Effector memory CD4-positive, alpha-beta T cell (primary cell): ENCODE results near the gene LTBP1.

Experiments
- DNase-seq, 3 donors: peaks; one replicate each; pipeline ENCODE4 v3.0.0-alpha.2; 2020
- H3K27ac ChIP-seq: 2 replicates; pipeline ENCODE4 v1.7.0; 2013; ENCODE audit warnings: mild to moderate bottlenecking, low read length, moderate library complexity; ENCODE audit not compliant: insufficient read depth, poor library complexity, severe bottlenecking
- H3K27me3 ChIP-seq: replicated peaks from 2 replicates; pipeline ENCODE4 v1.7.0; 2013; ENCODE audit warnings: mild to moderate bottlenecking, low read length; ENCODE audit not compliant: insufficient read depth, control insufficient read depth, poor library complexity, severe bottlenecking
- H3K36me3 ChIP-seq: 2 replicates; pipeline ENCODE4 v1.7.0; 2013; ENCODE audit warnings: mild to moderate bottlenecking, low read length, moderate library complexity; ENCODE audit not compliant: control insufficient read depth, insufficient read depth
- H3K4me1 ChIP-seq: 2 replicates; pipeline ENCODE4 v1.7.0; 2013; ENCODE audit warnings: low read length, mild to moderate bottlenecking; ENCODE audit not compliant: control insufficient read depth, insufficient read depth, poor library complexity, severe bottlenecking
- H3K4me3 ChIP-seq: 2 replicates; pipeline ENCODE4 v1.7.0; 2013; ENCODE audit warnings: low read length, low read depth, mild to moderate bottlenecking; ENCODE audit not compliant: insufficient read depth, poor library complexity, severe bottlenecking
- H3K9me3 ChIP-seq: 2 replicates; pipeline ENCODE4 v1.7.0; 2013; ENCODE audit warnings: mild to moderate bottlenecking, low read length, moderate library complexity; ENCODE audit not compliant: control insufficient read depth

LTBP1 gene

DNA sequence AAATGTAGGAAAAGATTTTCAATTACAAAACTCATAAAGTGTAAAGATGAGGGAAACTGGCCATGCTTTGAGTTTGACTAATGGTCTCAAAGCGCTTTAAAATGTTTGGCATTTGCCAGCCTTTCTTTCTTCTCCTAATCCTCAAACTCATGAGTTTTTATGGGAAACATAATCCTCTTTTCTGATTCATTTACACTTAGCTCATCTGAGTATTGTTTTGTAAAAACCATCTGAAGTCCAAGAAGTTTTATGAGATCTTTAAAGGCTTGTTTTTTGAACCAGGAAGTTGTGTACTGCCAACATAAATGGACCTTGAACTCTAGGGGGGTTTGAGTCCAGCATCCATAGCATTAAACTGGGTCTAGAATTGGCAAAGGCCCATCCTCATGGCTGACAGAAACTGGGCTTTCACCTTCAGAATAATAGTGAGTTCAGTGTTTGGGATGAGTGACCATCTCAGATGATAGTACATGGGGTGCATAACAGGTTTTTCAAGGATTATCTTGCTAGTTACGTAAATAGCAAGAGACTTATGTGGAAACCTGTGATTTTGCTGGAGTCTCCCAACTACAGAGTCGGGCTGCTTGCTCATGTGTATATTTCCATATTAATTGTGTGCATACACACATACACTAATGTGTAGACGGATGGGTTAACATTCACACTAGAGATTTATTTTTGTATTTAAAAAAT is 3.8 kb upstream of the LTBP1 start:
- Histone ChIP-seq H3K27ac (no peak overlapping the region), H3K4me1 (no peaks in the 10 kb centered on the region), H3K27me3 (no peaks in the 10 kb centered on the region), H3K36me3 (no peaks in the 10 kb centered on the region), H3K4me3 (no peak overlapping the region), H3K9me3 (no peaks in the 10 kb centered on the region)
- DNase-seq = no peak

DNA sequence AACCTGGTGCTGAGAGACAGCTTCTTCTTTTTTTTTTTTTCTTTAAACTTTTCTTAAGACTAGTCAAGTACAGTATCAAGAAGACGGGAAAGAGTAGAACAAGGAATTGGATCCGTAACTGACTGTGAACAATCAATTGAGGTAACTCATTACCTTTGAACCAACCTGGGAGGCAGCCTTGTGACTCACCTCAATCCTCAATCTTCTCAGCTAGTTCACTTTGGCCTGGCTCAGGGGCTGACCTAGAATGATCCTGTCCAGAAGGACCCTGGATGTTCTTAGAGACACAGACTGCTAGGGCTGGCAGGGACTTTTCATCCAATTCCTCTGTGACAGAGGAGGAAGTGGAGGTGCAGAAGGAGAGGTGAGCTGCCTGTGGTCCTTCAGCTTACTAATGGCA is 1.5 kb upstream of the LTBP1 start:
- Histone ChIP-seq H3K4me3 (no peak overlapping the region), H3K27me3 (no peaks in the 10 kb centered on the region), H3K4me1 (no peaks in the 10 kb centered on the region), H3K9me3 (no peaks in the 10 kb centered on the region), H3K27ac (no peak overlapping the region), H3K36me3 (no peaks in the 10 kb centered on the region)
- DNase-seq = no peak

DNA sequence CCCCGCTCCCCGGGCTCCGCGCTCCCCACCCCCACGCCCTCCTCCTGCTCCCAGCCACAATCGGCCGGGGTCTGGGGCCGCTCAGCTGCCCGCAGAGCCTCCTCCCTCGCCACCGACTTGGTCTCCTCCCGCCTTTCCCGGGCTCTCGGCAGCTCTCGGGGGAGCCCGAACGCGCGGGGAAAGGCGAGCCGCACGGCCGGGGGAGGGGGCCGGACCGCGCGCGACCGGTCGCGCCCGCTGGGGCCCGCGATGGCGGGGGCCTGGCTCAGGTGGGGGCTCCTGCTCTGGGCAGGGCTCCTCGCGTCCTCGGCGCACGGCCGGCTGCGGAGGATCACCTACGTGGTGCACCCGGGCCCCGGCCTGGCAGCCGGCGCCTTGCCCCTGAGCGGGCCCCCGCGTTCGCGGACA is 327 bp downstream of the LTBP1 start:
- Histone ChIP-seq H3K27ac (no peak overlapping the region), H3K9me3 (no peaks in the 10 kb centered on the region), H3K4me3 (peak overlapping the region; percentile 70), H3K27me3 (no peaks in the 10 kb centered on the region), H3K36me3 (no peaks in the 10 kb centered on the region), H3K4me1 (no peaks in the 10 kb centered on the region)
- no peak for DNase-seq

DNA sequence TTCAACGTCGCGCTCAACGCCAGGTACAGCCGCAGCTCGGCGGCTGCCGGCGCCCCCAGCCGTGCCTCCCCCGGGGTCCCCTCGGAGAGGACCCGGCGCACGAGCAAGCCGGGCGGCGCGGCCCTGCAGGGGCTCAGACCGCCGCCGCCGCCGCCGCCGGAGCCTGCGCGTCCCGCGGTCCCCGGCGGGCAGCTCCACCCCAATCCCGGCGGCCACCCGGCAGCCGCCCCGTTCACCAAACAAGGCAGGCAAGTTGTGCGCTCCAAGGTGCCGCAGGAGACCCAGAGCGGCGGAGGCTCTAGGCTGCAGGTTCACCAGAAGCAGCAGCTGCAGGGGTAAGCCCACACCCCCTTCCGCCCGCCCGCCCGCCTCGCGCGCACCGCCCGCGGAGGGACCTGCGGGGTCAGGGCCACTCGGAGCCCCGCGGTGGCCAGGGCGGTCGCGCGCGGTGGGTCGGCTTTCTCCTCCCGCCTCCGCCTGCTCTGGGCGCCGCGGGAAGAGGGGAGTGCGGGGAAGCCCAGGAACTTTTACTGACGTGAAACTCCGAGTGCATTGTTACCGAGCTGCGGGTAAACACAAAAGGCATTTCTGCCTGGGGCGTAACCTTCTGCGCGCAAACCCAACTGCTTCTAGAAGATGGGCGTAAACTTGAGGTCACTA is 861 bp downstream of the LTBP1 start:
- Histone ChIP-seq H3K36me3 (no peaks in the 10 kb centered on the region), H3K27me3 (no peaks in the 10 kb centered on the region), H3K9me3 (no peaks in the 10 kb centered on the region), H3K27ac (no peak overlapping the region), H3K4me3 (peak overlapping the region; percentile 70), H3K4me1 (no peaks in the 10 kb centered on the region)
- no peak for DNase-seq

DNA sequence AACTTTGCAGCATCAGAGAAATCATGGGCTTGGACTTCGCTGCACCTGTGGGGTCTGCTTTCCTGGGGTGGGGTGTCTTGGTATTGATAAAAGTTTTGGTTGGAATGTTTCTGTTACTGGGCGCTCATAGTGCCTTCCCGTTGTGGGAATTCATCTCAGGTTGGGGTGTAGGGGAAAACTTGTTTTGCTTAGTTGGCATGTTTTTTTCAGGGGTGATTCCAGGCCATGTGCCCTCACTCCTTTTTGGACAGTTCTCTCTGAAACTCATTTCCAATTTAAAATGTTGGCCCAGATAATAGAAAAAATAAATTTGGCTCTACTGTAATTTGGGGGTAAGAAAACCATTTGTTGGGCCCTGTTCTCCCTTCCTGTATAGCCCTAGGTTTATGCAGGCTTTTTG is 1.5 kb downstream of the LTBP1 start:
- no peaks in the 10 kb centered on the region for H3K9me3 ChIP-seq
- H3K4me3 ChIP-seq = no peak overlapping the region
- no peaks in the 10 kb centered on the region for H3K27me3 ChIP-seq
- no peak overlapping the region for H3K27ac ChIP-seq
- H3K4me1 ChIP-seq = no peaks in the 10 kb centered on the region
- H3K36me3 ChIP-seq = no peaks in the 10 kb centered on the region
- no peak for DNase-seq

DNA sequence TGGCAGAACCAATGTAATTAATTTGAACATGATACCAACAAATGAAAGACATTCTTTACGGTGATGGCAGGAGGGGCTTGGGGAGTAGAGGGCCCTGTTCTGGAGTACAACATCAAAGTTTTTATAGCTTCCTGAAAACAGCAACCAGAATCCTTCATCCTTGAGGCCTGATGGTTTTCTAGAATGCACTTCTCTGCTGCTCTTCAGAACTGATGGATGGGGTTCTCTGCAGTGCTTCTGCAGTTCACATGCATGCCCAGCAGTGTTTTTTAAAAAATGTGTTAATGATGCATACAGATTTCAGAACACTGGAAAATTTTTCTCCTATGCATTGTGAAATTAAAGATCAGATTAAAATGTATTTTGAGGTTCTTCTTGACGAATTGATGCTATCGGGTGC is 2.5 kb downstream of the LTBP1 start:
- no peaks in the 10 kb centered on the region for H3K27me3 ChIP-seq
- no peak for DNase-seq
- H3K4me3 ChIP-seq = no peak overlapping the region
- no peaks in the 10 kb centered on the region for H3K4me1 ChIP-seq
- no peaks in the 10 kb centered on the region for H3K36me3 ChIP-seq
- no peak overlapping the region for H3K27ac ChIP-seq
- no peaks in the 10 kb centered on the region for H3K9me3 ChIP-seq

DNA sequence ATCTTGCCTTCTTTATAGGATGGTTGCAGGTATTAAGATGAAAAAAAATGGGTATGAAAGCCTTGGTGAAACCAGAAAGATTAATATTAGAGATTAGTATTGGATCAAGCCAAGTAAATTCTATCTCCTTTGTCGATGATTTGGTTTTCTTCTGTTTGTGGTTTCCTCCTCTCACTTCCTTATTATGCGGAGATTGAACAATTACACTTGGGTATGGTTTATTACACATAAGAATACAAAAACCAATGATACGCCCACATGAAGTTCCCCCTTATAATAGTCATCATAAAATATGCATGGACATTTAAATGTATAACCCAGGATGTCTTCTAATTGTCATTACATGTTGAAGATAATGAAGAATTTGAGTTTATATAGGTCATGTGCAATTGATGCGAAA is 4.9 kb downstream of the LTBP1 start:
- Histone ChIP-seq H3K4me3 (no peak overlapping the region), H3K36me3 (no peaks in the 10 kb centered on the region), H3K27ac (no peak overlapping the region), H3K27me3 (no peaks in the 10 kb centered on the region), H3K4me1 (no peaks in the 10 kb centered on the region), H3K9me3 (no peaks in the 10 kb centered on the region)
- no peak for DNase-seq

DNA sequence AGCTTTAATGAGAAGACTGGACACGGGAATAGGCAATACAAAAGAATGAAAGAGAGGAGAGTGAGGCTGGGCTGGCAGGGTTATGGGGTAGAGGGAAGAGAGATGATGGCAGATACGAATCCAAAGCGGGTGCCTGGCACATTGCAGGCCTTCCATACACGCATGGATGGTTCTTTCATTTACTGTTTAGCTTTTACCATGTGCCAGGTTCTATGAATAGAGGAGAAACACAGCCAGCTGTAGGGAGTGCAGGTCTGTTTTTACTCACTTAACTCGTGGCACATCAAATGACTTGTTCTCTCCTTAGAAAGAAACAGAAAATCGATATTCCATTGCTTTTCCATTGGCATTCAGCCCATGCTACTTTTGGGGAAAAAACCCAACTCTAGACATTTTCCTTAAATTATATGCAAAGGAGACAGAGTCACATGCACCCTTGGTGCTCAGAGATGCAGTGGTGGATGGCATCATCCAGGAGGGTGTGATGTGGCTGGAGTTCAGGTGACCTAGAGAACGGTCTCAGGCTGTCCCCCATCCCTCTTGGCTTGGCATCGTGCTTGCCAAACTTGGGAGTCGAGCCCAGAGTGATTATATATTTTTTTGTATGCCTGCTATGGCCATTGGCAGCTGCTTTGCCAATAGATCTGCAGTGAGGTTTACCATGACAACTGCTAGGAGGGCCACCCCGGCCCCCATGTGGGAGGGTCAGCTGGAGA is 6.2 kb downstream of the LTBP1 start:
- no peaks in the 10 kb centered on the region for H3K27me3 ChIP-seq
- no peaks in the 10 kb centered on the region for H3K9me3 ChIP-seq
- no peak overlapping the region for H3K4me3 ChIP-seq
- H3K4me1 ChIP-seq = no peaks in the 10 kb centered on the region
- no peak for DNase-seq
- no peaks in the 10 kb centered on the region for H3K36me3 ChIP-seq
- no peak overlapping the region for H3K27ac ChIP-seq

DNA sequence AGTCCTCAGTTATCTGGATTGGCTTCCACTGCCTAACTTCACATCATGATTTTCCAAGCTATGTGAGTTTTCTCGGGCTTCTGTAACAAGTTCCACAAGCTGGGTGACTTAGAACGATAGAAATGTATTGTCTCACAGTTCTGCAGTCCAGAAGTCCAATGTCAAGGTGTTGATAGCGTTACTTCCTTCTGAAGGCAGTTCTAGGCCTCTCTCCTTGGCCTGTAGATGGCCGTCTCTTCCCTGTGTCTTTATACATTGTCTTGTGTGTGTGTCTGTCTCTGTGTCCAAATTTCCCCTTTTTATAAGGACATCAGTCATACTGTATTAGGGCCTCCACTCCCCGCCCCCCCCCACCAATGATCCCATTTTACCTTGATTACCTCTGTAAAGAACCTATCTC is 7.5 kb downstream of the LTBP1 start:
- H3K9me3 ChIP-seq = no peaks in the 10 kb centered on the region
- no peaks in the 10 kb centered on the region for H3K27me3 ChIP-seq
- H3K4me1 ChIP-seq = no peaks in the 10 kb centered on the region
- no peak for DNase-seq
- no peaks in the 10 kb centered on the region for H3K36me3 ChIP-seq
- no peak overlapping the region for H3K27ac ChIP-seq
- H3K4me3 ChIP-seq = no peak overlapping the region

DNA sequence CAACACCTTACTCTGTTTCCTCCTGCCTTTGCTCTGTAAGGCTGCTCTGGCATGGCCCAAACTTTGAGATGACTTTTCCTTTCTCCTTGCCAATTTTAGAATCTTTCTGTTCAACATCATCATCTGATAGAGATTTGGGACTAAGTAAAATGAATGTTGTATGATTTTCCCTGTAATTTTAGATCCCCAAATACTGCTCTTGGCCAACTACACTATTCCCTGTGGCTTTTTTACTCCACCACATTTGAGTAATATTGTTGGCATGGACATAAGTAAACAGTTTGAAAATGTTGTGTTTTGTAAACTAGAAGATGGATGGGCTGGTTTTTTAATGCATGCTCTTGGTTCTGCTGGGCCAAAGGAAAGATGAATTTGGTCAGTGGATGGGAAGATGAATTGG is 12.1 kb downstream of the LTBP1 start:
- H3K27ac ChIP-seq = no peak overlapping the region
- H3K36me3 ChIP-seq = no peaks in the 10 kb centered on the region
- H3K27me3 ChIP-seq = no peaks in the 10 kb centered on the region
- no peaks in the 10 kb centered on the region for H3K4me1 ChIP-seq
- H3K9me3 ChIP-seq = no peaks in the 10 kb centered on the region
- DNase-seq = no peak
- H3K4me3 ChIP-seq = no peak overlapping the region
